Measurements from ENCODE around the gene DDX6.

Gene DDX6

DNA sequence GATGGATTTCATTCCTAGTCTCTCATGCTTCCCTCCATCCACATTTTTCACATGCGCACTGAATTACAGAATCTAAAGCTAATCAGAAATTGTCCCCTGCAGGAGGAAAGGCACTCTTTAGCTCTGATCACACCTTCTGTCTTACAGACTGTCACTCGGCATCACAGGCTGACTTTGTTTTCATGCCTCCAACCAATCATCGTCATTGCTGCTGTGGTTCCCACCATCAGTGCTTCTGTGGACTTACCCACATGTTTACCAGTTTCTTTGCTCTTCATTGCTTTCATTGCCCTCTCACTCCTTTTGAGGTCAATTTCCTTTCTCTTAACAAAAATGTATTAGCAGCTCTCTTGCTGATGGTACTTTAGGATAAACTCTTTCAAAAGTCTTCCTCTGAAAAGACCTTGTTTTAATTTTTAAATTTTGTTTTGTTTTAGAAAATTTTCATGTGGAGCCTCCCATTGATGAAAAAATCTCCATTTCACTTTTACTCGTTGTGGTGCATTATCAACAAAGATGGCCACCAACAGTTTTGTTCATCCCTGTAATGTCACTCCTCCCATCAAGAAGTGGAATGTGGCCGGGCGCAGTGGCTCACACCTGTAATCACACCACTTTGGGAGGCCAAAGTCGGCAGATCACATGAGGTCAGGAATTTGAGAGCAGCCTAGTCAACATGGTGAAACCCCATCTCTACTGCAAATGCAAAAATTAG, 91.3 kb downstream of the DDX6 start:
- no peak for DNase-seq (ENCODE audit: low spot score)
